ENCODE data around the gene AHI1. TPM values are rescaled to one million over a fixed set of nuclear protein-coding genes. Genes with fewer than 3 reads are reported as not detected.

AHI1 gene
- total RNA-seq, 1 experiment from 2014 or later, result 8.9 TPM

GRCh38 chr6:135244805-135245204 lies 252.7 kb downstream of the AHI1 start:
- Histone ChIP-seq H3K27me3 (ENCODE audit: low read length) (no peaks in the 10 kb centered on the region), H3K79me2 (ENCODE audit: low read length) (no peaks in the 10 kb centered on the region), H4K20me1 (ENCODE audit: low read length) (no peaks in the 10 kb centered on the region), H3F3A (ENCODE audit: low read length, unreplicated experiment) (no peaks in the 10 kb centered on the region), H3K9me3 (ENCODE audit: low read length) (no peaks in the 10 kb centered on the region), H3K4me2 (ENCODE audit: low read length) (peak overlapping the region; percentile 73), H3K36me3 (ENCODE audit: low read depth, low read length) (no peaks in the 10 kb centered on the region), H3K27ac (ENCODE audit: low read length) (peak overlapping the region; percentile 85), H3K9ac (ENCODE audit: low read length) (no peak overlapping the region), H3K4me1 (ENCODE audit: insufficient read depth, low read length) (peaks cover 10% of the 10 kb centered on the region), H2AFZ (ENCODE audit: low read length) (peak overlapping the region; percentile 65; the same call in 1 of the 2 replicates), H3K4me3 (ENCODE audit: low read length) (no peak overlapping the region), H3K9me2 (replicated peaks; ENCODE audit: low read length) (no peaks in the 10 kb centered on the region)
- ATAC-seq (no peak), DNase-seq (no peak)
- no peak for TF ChIP-seq EZH2phosphoT487 (IDR thresholded peaks at IDR 0.05; ENCODE audit: borderline replicate concordance, low read length)
- TF ChIP-seq, protein P1, sequence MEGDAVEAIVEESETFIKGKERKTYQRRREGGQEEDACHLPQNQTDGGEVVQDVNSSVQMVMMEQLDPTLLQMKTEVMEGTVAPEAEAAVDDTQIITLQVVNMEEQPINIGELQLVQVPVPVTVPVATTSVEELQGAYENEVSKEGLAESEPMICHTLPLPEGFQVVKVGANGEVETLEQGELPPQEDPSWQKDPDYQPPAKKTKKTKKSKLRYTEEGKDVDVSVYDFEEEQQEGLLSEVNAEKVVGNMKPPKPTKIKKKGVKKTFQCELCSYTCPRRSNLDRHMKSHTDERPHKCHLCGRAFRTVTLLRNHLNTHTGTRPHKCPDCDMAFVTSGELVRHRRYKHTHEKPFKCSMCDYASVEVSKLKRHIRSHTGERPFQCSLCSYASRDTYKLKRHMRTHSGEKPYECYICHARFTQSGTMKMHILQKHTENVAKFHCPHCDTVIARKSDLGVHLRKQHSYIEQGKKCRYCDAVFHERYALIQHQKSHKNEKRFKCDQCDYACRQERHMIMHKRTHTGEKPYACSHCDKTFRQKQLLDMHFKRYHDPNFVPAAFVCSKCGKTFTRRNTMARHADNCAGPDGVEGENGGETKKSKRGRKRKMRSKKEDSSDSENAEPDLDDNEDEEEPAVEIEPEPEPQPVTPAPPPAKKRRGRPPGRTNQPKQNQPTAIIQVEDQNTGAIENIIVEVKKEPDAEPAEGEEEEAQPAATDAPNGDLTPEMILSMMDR (conservative IDR thresholded peaks at IDR 0.05; ENCODE audit: low read depth, low read length), result no peak
- TF ChIP-seq EZH2 (IDR thresholded peaks at IDR 0.05; ENCODE audit: low read length, unreplicated experiment), result no peak
- no TSS peak for BruUV-seq (replicated peaks)
- intact Hi-C loops (cut with micrococcal nuclease), result no loop called here
- ChIA-PET POLR2A (ENCODE audit: unreplicated experiment) (interaction anchor here (0.6 kb wide), 1 partner anchor 168 kb away, joined by 4 read pairs; no protein-coding TSS in a partner anchor), CTCF (no interaction called here)

DNA sequence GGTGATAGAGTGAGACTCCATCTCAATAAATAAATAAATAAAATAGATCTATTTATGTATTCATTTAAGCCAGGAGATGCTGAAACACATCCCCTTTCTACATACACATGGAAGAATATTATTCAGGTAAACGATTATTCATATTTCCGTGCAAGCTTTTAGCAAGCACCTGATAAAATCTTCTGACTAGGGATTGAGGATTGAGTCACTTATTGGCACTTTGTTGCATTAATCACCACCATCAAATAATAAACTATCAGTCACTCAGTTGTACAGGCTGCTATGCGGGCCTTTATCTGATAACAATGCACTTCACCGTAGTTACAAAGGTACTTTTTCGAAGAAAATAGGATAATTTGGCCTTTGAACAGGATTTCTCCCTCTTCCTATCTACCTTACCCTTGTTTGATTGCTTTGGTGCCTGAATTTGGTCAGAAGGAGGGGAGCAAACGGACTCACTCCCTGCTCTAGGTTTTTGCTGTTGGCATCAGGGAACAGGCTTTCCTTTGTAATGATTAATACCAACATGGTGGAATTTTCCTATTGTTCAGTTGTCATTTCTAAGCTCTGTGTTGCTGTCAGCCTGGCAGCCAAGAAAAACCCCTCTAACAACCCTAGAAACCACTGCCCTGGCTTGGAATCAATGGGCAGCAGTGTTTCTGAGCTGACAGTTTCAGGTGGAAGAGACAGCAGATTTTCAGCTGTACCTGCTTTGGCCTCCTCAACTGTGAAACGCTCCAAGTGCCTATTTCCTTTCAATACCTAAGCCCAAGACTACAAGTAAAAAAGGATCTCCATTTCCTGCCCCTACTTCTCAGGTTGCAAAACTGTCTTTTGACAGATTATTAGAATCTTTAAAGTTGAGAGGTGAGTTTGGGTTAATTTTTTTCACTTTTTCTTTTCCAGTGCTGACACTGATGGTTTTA lies 253.4 kb downstream of the AHI1 start:
- ChIA-PET POLR2A (ENCODE audit: unreplicated experiment) (interaction anchor here (0.6 kb wide), 1 partner anchor 169 kb away, joined by 4 read pairs; no protein-coding TSS in a partner anchor), CTCF (no interaction called here)

More for the DNA sequence above, 253.4 kb downstream of the AHI1 start:
- TF ChIP-seq, protein P1 (conservative IDR thresholded peaks at IDR 0.05; ENCODE audit: low read depth, low read length), result no peak
- TF ChIP-seq EZH2phosphoT487 (IDR thresholded peaks at IDR 0.05; ENCODE audit: borderline replicate concordance, low read length), result no peak
- no peak for TF ChIP-seq EZH2 (IDR thresholded peaks at IDR 0.05; ENCODE audit: low read length, unreplicated experiment)
- intact Hi-C loops (cut with micrococcal nuclease), result no loop called here
- Histone ChIP-seq H3K4me3 (ENCODE audit: low read length) (peak overlapping the region; percentile 25; the same call in 1 of the 2 replicates), H3F3A (ENCODE audit: low read length, unreplicated experiment) (no peaks in the 10 kb centered on the region), H4K20me1 (ENCODE audit: low read length) (no peaks in the 10 kb centered on the region), H3K4me1 (ENCODE audit: insufficient read depth, low read length) (peaks cover 8% of the 10 kb centered on the region), H3K27me3 (ENCODE audit: low read length) (no peaks in the 10 kb centered on the region), H3K79me2 (ENCODE audit: low read length) (no peaks in the 10 kb centered on the region), H2AFZ (ENCODE audit: low read length) (peak overlapping the region; percentile 65), H3K9ac (ENCODE audit: low read length) (no peak overlapping the region), H3K9me2 (replicated peaks; ENCODE audit: low read length) (no peaks in the 10 kb centered on the region), H3K27ac (ENCODE audit: low read length) (peak overlapping the region; percentile 85), H3K36me3 (ENCODE audit: low read depth, low read length) (no peaks in the 10 kb centered on the region), H3K9me3 (ENCODE audit: low read length) (no peaks in the 10 kb centered on the region), H3K4me2 (ENCODE audit: low read length) (peak overlapping the region; percentile 73)
- ATAC-seq (peak; percentile 96), DNase-seq (peak; percentile 83)
- BruUV-seq (replicated peaks), result no TSS peak

All from PC-3 (cell line).